SH-SY5Y (cell line): ENCODE measurements around the gene MRPL32.

ENCODE experiments used
- GATA2 ChIP-seq: IDR thresholded peaks from 2 replicates; pipeline ENCODE4 v1.6.1; 2011; ENCODE audit warnings: mild to moderate bottlenecking, low read depth, low read length
- GATA3 ChIP-seq: IDR thresholded peaks from 2 replicates; pipeline ENCODE4 v1.6.1; 2011; ENCODE audit warnings: low read depth, mild to moderate bottlenecking, low read length, moderate library complexity

Gene MRPL32

GRCh38 chr7:42972699-42973500 lies 40.7 kb downstream of the MRPL32 start:
- TF ChIP-seq GATA2: no peak
- TF ChIP-seq GATA3: no peak

DNA sequence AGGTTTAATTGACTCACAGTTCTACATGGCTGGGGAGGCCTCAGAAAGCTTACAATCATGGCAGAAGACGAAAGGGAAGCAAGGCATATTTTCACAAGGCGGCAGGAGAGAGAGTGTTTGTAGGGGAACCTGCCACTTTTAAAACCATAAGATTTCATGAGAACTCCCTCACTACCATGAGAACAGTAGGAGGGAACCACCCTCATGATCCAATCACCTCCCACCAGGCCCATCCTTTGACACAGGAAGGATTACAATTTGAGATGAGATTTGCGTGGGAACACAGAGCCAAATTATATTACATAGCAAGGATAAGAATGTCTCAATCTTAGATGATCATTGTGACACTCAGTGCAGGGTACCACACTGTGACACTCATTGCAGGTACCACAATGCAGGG lies 44.2 kb downstream of the MRPL32 start:
- no peak for TF ChIP-seq GATA2
- TF ChIP-seq GATA3: no peak

DNA sequence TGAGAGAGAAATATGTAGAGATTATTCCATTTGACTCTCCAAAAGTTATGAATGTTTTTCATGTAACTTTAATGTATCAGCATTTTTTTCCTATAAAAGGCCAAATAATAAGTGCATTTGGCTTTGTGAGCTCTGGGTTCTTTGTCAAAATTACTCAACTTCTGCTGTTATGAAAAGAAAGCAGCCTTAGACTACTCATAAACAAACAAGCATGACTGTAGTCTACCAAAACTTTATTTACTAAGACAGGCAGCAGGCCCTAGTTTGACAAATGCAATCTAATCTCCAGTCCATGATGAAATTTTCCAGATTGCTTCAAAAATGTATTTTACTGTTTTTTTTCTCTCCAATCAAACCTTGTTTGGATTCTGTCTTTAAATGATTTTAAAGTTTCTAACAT lies 46.3 kb downstream of the MRPL32 start:
- TF ChIP-seq GATA3 (no peak), GATA2 (no peak)

DNA sequence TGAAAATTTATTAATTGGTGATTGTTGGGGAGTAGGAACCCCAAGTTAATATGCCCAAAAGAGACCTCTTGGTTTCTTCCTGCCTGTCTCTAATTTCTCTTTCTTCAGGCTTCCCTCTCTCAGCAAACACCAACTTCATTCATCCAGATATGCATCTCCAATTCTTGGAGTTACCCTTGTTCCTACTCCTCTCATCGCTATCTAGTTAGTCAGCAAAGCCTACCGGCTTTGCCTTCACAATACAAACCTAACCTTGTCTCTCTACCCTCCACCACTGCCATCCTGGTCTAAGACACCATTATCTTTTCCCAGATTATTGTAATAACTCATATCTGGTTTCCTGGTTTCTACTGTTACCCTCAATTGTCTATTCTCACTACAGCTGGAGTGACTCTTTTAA lies 47.9 kb downstream of the MRPL32 start:
- TF ChIP-seq GATA2 (no peak), GATA3 (no peak)

- no peak for TF ChIP-seq GATA3
- TF ChIP-seq GATA2: no peak
Measured at GRCh38 chr7:42980514-42980913, 48.3 kb downstream of the MRPL32 start.

DNA sequence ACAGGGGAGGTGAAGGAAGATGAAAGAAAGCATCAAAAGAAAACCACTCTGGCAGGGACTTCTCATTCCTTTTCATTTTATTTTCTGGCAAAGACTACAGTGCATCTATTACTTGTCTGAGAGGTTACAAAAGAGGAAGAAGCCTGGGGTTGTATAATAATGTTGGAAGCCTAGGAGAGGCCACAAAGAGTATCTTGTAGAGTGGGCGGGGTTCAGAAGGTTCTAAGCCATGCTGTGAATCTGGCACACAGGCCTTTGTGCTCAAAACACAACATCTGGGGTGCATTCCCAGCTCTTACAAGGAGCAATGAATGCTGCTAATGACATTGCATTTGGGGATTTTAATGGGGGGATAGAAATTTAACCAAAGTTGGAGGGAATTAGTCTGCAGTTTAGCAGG lies 49.4 kb downstream of the MRPL32 start:
- TF ChIP-seq GATA3 (no peak), GATA2 (no peak)

DNA sequence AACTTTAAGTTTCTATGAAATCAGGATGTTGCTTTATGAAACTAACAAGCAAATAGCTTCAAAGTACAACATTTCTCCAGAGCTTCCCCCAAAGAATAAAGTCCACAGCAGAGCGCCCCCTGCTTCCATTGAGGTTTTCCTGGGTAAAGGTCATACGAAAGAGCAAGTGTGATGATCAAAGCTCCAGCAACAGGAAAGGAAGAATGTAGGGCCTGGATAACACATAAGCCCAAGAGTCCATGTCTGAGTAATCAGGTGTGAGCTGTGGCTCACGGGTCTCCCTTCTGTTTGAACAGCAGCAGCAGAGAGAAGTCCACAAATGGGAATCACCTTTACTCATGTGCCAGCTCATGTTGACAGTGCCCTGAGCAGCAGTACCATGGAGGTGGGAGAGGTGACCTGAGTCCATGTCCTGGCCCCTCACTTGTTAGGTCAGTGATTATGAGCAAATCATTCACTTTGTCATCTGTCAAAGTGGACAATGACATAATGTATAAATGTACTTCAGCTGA lies 50.5 kb downstream of the MRPL32 start:
- TF ChIP-seq GATA2: no peak

DNA sequence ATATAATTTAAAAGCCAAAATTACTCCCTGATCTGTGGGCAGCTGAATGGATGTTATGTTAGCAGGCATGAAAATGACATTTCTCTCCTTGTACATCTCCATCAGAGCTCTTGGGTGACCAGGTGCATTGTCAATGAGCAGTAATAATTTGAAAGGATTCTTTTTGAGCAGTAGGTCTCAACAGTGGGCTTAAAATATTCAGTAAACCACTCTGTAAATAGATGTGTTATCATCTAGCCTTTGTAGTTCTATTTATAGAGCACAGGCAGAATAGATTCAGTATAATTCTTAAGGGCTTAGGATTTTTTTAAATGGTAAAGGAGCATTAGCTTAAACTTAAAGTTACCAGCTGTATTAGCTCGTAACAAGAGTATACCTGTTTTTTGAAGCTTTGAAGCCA lies 52.0 kb downstream of the MRPL32 start:
- TF ChIP-seq GATA3 (no peak), GATA2 (no peak)

DNA sequence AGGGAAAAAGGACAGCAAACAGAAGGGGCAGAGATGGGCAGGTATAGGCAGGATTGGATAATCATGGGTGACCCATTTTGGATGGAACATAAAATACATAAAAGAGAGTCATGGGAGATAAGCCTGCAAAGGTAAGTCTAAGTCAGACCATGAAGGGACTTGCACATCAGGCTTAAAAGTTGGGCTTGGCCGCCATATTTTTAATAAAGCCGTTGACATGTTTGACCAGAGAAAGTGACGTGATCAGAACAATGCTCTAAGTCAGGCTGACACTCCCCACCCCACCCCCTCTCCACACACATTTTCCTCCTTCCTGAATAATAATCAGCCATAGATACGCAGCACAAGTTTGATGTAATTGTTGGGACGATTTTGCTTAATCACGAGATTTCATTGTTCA lies 54.0 kb downstream of the MRPL32 start:
- TF ChIP-seq GATA3: no peak
- TF ChIP-seq GATA2: no peak

GRCh38 chr7:42986781-42987248 lies 54.6 kb downstream of the MRPL32 start:
- TF ChIP-seq GATA3 (no peak), GATA2 (no peak)
